Measurements from ENCODE around the gene CISH.
A peak's percentile ranks its signal among the peaks of the same experiment; 100 is the strongest.

Gene CISH

GRCh38 chr3:50622881-50623280 is 11.3 kb upstream of the CISH start:
- no peak for DNase-seq (ENCODE audit: insufficient read length)
- TF ChIP-seq POLR2AphosphoS5 (IDR thresholded peaks at IDR 0.05; ENCODE audit: low read depth, low read length) (no peak), TAF1 (IDR thresholded peaks at IDR 0.05; ENCODE audit: borderline replicate concordance, low read depth, low read length) (no peak), POLR2A (IDR thresholded peaks at IDR 0.05; ENCODE audit: low read depth, low read length) (no peak)
- FAIRE-seq = no peak

GRCh38 chr3:50620820-50621219 is 9.2 kb upstream of the CISH start:
- no peak for FAIRE-seq
- TF ChIP-seq POLR2A (IDR thresholded peaks at IDR 0.05; ENCODE audit: low read depth, low read length) (no peak), POLR2AphosphoS5 (IDR thresholded peaks at IDR 0.05; ENCODE audit: low read depth, low read length) (no peak), TAF1 (IDR thresholded peaks at IDR 0.05; ENCODE audit: borderline replicate concordance, low read depth, low read length) (no peak)
- no peak for DNase-seq (ENCODE audit: insufficient read length)

- TF ChIP-seq TAF1 (IDR thresholded peaks at IDR 0.05; ENCODE audit: borderline replicate concordance, low read depth, low read length) = no peak
- TF ChIP-seq POLR2AphosphoS5 (IDR thresholded peaks at IDR 0.05; ENCODE audit: low read depth, low read length) = no peak
- no peak for TF ChIP-seq POLR2A (IDR thresholded peaks at IDR 0.05; ENCODE audit: low read depth, low read length)
- no peak for DNase-seq (ENCODE audit: insufficient read length)
- FAIRE-seq = peak; percentile 14
Observed at GRCh38 chr3:50620420-50620819, 8.8 kb upstream of the CISH start.

GRCh38 chr3:50617911-50618481 is 6.4 kb upstream of the CISH start:
- FAIRE-seq (no peak), DNase-seq (ENCODE audit: insufficient read length) (no peak)
- TF ChIP-seq POLR2A (IDR thresholded peaks at IDR 0.05; ENCODE audit: low read depth, low read length) = no peak
- TF ChIP-seq POLR2AphosphoS5 (IDR thresholded peaks at IDR 0.05; ENCODE audit: low read depth, low read length) = no peak
- no peak for TF ChIP-seq TAF1 (IDR thresholded peaks at IDR 0.05; ENCODE audit: borderline replicate concordance, low read depth, low read length)

GRCh38 chr3:50617096-50617791 is 5.7 kb upstream of the CISH start, which contains the start of gene MAPKAPK3:
Gene MAPKAPK3, plus strand, starts transcription at chr3:50617151. Its CDS starts 415 bp downstream, at chr3:50617566.
- TF ChIP-seq POLR2AphosphoS5 (IDR thresholded peaks at IDR 0.05; ENCODE audit: low read depth, low read length) (no peak), POLR2A (IDR thresholded peaks at IDR 0.05; ENCODE audit: low read depth, low read length) (peak; percentile 41; the same call in 1 of the 2 replicates), TAF1 (IDR thresholded peaks at IDR 0.05; ENCODE audit: borderline replicate concordance, low read depth, low read length) (no peak)
- peak; percentile 89 for DNase-seq (ENCODE audit: insufficient read length)
- no peak for FAIRE-seq

- DNase-seq (ENCODE audit: insufficient read length) (no peak), FAIRE-seq (no peak)
- TF ChIP-seq TAF1 (IDR thresholded peaks at IDR 0.05; ENCODE audit: borderline replicate concordance, low read depth, low read length) = no peak
- TF ChIP-seq POLR2A (IDR thresholded peaks at IDR 0.05; ENCODE audit: low read depth, low read length) = no peak
- no peak for TF ChIP-seq POLR2AphosphoS5 (IDR thresholded peaks at IDR 0.05; ENCODE audit: low read depth, low read length)
Observed at GRCh38 chr3:50616770-50617095, 5.2 kb upstream of the CISH start.

- DNase-seq (ENCODE audit: insufficient read length) (peak; percentile 76), FAIRE-seq (peak; percentile 92)
- TF ChIP-seq TAF1 (IDR thresholded peaks at IDR 0.05; ENCODE audit: borderline replicate concordance, low read depth, low read length) (no peak), POLR2A (IDR thresholded peaks at IDR 0.05; ENCODE audit: low read depth, low read length) (no peak), POLR2AphosphoS5 (IDR thresholded peaks at IDR 0.05; ENCODE audit: low read depth, low read length) (no peak)
Observed at GRCh38 chr3:50616003-50616769, 4.6 kb upstream of the CISH start.

GRCh38 chr3:50615190-50615589 is 3.6 kb upstream of the CISH start:
- FAIRE-seq = no peak
- TF ChIP-seq POLR2AphosphoS5 (IDR thresholded peaks at IDR 0.05; ENCODE audit: low read depth, low read length) (no peak), POLR2A (IDR thresholded peaks at IDR 0.05; ENCODE audit: low read depth, low read length) (no peak), TAF1 (IDR thresholded peaks at IDR 0.05; ENCODE audit: borderline replicate concordance, low read depth, low read length) (no peak)
- DNase-seq (ENCODE audit: insufficient read length) = no peak

- FAIRE-seq (peak; percentile 74), DNase-seq (ENCODE audit: insufficient read length) (no peak)
- TF ChIP-seq POLR2A (IDR thresholded peaks at IDR 0.05; ENCODE audit: low read depth, low read length) = no peak
- TF ChIP-seq TAF1 (IDR thresholded peaks at IDR 0.05; ENCODE audit: borderline replicate concordance, low read depth, low read length) = no peak
- TF ChIP-seq POLR2AphosphoS5 (IDR thresholded peaks at IDR 0.05; ENCODE audit: low read depth, low read length) = no peak
Observed at GRCh38 chr3:50612970-50613846, 1.6 kb upstream of the CISH start.

- TF ChIP-seq TAF1 (IDR thresholded peaks at IDR 0.05; ENCODE audit: borderline replicate concordance, low read depth, low read length) (no peak), POLR2AphosphoS5 (IDR thresholded peaks at IDR 0.05; ENCODE audit: low read depth, low read length) (no peak), POLR2A (IDR thresholded peaks at IDR 0.05; ENCODE audit: low read depth, low read length) (no peak)
Observed at GRCh38 chr3:50612234-50612882, 784 bp upstream of the CISH start.

More at GRCh38 chr3:50612234-50612882, 784 bp upstream of the CISH start:
- no peak for DNase-seq (ENCODE audit: insufficient read length)
- peak; percentile 30 for FAIRE-seq

Data from GM12892 (cell line).